HG03558 (cell line): ENCODE data around the gene ZNF318.
"Not testable (repeated sequence)": the region's sequence is repeated elsewhere in the genome, so short reads cannot be mapped to it uniquely, and the experiment has no call there.

Experiments used
- ATAC-seq: cut with Tn5 transposase; IDR thresholded peaks from one replicate; pipeline ENCODE4 v1.9.1; 2021; ENCODE audit warnings: moderate number of reproducible peaks; ENCODE audit not compliant: unreplicated experiment; ENCODE audit errors: extremely low read depth

Gene ZNF318, protein sequence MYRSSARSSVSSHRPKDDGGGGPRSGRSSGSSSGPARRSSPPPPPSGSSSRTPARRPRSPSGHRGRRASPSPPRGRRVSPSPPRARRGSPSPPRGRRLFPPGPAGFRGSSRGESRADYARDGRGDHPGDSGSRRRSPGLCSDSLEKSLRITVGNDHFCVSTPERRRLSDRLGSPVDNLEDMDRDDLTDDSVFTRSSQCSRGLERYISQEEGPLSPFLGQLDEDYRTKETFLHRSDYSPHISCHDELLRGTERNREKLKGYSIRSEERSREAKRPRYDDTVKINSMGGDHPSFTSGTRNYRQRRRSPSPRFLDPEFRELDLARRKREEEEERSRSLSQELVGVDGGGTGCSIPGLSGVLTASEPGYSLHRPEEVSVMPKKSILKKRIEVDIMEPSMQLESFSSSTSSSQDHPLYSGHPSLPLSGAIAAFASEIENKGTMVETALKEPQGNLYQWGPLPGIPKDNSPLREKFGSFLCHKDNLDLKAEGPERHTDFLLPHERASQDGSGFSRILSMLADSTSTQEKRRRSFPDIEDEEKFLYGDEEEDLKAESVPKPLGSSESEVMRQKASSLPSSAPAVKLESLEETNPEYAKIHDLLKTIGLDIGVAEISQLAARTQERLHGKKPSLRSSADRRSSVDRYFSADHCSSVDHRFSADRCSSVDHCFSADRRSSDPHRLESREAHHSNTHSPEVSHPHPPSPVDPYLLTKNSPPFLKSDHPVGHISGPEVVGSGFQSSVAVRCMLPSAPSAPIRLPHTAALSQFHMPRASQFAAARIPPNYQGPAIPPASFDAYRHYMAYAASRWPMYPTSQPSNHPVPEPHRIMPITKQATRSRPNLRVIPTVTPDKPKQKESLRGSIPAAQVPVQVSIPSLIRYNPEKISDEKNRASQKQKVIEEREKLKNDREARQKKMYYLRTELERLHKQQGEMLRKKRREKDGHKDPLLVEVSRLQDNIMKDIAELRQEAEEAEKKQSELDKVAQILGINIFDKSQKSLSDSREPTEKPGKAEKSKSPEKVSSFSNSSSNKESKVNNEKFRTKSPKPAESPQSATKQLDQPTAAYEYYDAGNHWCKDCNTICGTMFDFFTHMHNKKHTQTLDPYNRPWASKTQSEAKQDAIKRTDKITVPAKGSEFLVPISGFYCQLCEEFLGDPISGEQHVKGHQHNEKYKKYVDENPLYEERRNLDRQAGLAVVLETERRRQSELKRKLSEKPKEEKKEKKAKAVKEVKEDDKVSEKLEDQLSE (N-terminal part only)

GRCh38 chr6:43369174-43370002 lies at the start of gene ZNF318:
Gene ZNF318, minus strand, starts transcription at chr6:43369647. Its CDS starts 282 bp downstream, at chr6:43369365.
- peak; percentile 55 for ATAC-seq

- no peak for ATAC-seq
These were observed 47.5 kb upstream of the ZNF318 start for GRCh38 chr6:43416935-43417334.

- not testable (repeated sequence) for ATAC-seq
These were observed 45.8 kb upstream of the ZNF318 start for GRCh38 chr6:43415275-43415674.

- ATAC-seq: no peak
These were observed 43.6 kb upstream of the ZNF318 start for GRCh38 chr6:43413002-43413401.

- no peak for ATAC-seq
These were observed 43.1 kb upstream of the ZNF318 start for GRCh38 chr6:43412541-43412940.

GRCh38 chr6:43410776-43411175 lies 41.3 kb upstream of the ZNF318 start:
- ATAC-seq: not testable (repeated sequence)

DNA sequence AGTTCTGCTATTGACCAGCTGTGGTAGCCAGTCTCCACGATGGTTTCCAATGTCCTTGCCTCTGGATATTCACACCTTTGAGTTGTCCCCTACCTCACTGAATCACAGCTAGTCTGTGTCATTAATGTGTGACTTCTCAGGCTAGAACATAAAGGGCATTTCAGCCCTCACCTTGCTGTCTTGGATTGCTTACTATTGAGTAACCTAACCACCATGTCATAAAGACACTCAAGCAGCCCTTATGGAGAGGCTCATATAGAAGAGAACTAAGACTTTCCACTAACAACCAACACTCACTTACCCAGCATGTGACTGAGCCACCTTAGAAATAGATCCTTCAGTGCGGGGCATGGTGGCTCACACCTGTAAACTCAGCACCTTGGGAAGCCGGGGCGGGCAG lies 38.8 kb upstream of the ZNF318 start:
- ATAC-seq: no peak

GRCh38 chr6:43407296-43407695 lies 37.8 kb upstream of the ZNF318 start:
- ATAC-seq: no peak

DNA sequence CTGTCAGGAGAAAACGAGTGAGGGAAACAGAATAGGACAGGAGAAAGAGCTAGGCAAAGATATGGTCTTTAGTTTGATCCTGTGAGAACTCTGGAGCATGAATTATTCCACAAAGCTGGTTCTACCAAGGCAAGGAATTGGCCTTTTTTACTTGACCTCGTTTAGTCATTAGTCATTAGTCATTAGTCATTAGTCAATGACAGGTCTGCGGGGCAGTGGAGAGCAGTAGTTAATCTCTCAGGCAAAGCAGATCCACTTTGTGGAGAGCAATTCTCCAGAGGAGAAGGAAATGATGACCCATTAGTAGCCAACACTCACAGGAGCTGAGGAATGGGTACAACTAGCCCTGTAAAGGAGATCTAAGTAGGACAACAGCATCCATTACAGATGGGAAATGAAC lies 35.9 kb upstream of the ZNF318 start:
- no peak for ATAC-seq

- no peak for ATAC-seq
These were observed 33.4 kb upstream of the ZNF318 start for GRCh38 chr6:43402820-43403219.

- ATAC-seq: no peak
These were observed 32.3 kb upstream of the ZNF318 start for GRCh38 chr6:43401730-43402129.

- ATAC-seq: no peak
These were observed 30.6 kb upstream of the ZNF318 start for GRCh38 chr6:43399932-43400487.

- ATAC-seq: no peak
These were observed 27.1 kb upstream of the ZNF318 start for GRCh38 chr6:43396408-43397149.

DNA sequence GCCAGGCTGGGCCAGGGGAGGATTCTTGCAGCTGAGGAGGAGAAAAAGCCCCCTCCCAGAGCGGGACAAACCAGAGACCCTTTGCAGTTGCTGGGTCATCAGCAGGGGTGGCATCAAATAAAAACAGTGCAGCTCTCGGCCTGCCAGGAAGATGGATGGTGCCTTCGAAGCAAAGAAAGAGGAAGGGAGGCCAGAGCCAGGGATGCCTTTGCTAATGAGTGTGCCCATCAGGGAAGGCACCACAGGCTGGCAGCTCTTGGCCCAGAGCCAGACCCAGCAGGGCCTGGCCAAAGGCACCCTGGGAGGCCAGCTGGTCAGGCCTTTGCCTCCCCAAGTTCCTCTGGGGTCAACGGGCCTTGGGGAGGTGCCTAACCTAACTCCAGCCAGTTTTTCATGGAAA lies 26.3 kb upstream of the ZNF318 start:
- ATAC-seq: no peak

DNA sequence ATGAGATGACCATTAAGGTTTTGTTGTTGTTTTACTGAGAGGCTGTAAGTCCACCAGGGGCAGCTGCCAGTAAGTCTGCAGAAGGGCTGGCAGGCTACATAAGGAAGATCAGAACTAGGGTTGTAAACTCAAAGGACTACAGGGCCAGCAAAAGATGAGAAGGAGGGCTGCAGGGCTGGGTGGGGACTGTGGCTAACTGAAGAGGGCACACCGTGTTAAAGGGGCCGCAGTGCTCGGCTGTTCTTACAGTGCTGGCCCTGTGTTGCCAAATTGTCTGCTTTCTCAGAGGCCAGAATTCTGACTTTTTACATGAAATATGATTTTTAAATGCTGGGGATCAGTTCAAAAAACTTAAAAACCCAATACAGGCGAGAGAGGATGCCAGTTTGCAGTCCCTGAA lies 25.5 kb upstream of the ZNF318 start:
- no peak for ATAC-seq

DNA sequence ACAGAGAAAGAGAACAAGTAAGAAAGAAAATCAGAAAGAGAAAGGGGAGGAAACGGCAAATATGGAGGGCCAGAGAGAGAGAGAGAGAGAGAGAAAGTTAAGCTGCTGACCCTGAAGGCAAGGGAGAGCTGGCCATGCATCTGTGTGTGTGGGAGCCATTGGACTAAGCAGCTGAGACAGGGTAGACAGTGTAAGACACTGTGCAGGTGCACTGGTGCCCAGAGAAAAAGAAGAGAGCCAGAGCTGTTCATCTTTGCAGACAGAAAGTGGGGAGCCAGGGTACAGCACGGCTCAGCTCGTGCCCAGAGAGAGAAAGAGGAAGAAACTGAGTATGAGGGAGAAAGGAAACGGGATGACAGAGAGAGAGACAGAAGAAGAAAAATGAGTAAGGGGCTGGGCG lies 24.2 kb upstream of the ZNF318 start:
- no peak for ATAC-seq

DNA sequence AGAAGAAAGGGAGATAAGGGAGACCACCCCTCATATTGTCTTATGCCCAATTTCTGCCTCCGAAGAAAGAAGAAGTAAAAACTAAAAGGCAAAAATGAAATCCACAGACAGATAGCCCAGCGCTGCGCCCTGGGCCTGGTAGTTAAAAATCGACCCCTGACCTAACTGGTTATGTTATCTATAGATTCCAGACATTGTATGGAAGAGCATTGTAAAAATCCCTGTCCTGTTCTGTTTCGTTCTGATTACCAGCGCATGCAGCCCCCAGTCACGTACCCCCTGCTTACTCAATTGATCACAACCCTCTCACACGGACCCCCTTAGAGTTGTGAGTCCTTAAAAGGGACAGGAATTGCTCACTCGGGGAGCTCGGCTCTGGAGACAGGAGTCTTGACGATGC lies 23.7 kb upstream of the ZNF318 start:
- not testable (repeated sequence) for ATAC-seq

DNA sequence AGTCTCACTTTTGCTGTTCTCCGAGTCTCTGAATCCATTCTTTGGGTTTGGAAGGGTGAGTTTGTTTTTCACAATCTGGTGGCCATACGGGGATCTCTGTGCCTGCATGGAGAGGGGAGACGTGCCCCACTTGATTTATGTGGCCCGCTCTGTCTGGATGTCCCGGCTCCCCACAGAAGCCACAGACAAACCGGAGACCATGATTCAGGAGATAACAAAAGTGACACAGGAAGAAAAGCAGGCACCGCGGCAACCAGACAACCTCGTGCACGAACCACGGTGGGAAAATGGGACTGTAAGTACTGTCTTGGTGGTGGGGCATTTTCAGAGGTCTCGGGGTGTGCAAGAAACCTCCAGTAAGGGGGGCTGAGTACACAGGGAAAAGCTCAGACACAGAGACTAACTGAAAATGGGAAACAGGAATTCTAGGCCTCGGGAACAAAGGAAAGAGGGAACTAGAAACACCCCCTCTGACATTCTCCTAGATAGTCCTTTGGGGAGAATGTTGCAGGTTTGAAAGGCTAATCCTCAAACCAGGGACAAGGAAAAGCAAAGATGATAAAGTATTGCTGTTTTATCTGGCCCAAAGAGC lies 22.1 kb upstream of the ZNF318 start:
- ATAC-seq: no peak
